Measurements from ENCODE around the gene ESPNL.

Gene ESPNL

GRCh38 chr2:238144262-238144661 lies 44.1 kb downstream of the ESPNL start:
- no peaks in the 10 kb centered on the region for H3K27me3 ChIP-seq (ENCODE audit: insufficient read depth, poor library complexity, severe bottlenecking)

DNA sequence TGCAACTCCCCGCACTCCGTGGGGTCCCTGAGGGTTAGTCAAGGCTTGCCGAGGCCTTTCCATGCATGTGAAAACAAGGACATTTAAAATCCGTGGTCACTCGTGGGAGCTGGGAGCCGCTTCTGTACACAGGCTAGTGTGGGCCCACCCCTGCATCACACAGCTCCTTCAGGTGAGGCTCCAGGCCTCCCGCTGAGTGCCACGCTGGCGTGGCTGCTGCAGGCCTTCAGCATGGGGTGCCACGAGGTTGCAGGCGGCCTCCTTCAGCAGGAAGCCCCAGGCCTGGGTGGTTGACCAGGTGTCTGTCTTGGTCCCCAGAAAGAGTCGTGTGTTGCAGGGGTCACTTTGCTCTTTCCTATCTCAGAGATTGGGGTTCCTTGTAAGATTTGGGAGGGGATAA lies 44.9 kb downstream of the ESPNL start:
- DNase-seq (ENCODE audit: low spot score) (no peak), ATAC-seq (ENCODE audit: low read depth) (no peak)
- Histone ChIP-seq H3K9me3 (ENCODE audit: severe bottlenecking) (no peaks in the 10 kb centered on the region), H3K4me1 (ENCODE audit: insufficient read depth, poor library complexity, severe bottlenecking) (peaks cover 28% of the 10 kb centered on the region), H3K4me3 (ENCODE audit: severe bottlenecking) (no peak overlapping the region), H3K36me3 (ENCODE audit: low read depth) (no peaks in the 10 kb centered on the region), H3K27ac (ENCODE audit: poor library complexity, severe bottlenecking) (no peak overlapping the region), H3K27me3 (ENCODE audit: insufficient read depth, poor library complexity, severe bottlenecking) (no peaks in the 10 kb centered on the region)
- TF ChIP-seq, protein P1, sequence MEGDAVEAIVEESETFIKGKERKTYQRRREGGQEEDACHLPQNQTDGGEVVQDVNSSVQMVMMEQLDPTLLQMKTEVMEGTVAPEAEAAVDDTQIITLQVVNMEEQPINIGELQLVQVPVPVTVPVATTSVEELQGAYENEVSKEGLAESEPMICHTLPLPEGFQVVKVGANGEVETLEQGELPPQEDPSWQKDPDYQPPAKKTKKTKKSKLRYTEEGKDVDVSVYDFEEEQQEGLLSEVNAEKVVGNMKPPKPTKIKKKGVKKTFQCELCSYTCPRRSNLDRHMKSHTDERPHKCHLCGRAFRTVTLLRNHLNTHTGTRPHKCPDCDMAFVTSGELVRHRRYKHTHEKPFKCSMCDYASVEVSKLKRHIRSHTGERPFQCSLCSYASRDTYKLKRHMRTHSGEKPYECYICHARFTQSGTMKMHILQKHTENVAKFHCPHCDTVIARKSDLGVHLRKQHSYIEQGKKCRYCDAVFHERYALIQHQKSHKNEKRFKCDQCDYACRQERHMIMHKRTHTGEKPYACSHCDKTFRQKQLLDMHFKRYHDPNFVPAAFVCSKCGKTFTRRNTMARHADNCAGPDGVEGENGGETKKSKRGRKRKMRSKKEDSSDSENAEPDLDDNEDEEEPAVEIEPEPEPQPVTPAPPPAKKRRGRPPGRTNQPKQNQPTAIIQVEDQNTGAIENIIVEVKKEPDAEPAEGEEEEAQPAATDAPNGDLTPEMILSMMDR (IDR thresholded peaks at IDR 0.05; ENCODE audit: poor library complexity, severe bottlenecking) = no peak

More at GRCh38 chr2:238144262-238144661, 44.1 kb downstream of the ESPNL start:
- ATAC-seq (ENCODE audit: low read depth) (no peak), DNase-seq (ENCODE audit: low spot score) (no peak)
- TF ChIP-seq, protein P1 (IDR thresholded peaks at IDR 0.05; ENCODE audit: poor library complexity, severe bottlenecking) = no peak
- no peak overlapping the region for H3K27ac ChIP-seq (ENCODE audit: poor library complexity, severe bottlenecking)
- peaks cover 28% of the 10 kb centered on the region for H3K4me1 ChIP-seq (ENCODE audit: insufficient read depth, poor library complexity, severe bottlenecking)
- no peak overlapping the region for H3K4me3 ChIP-seq (ENCODE audit: severe bottlenecking)
- no peaks in the 10 kb centered on the region for H3K36me3 ChIP-seq (ENCODE audit: low read depth)
- H3K9me3 ChIP-seq (ENCODE audit: severe bottlenecking) = no peaks in the 10 kb centered on the region

DNA sequence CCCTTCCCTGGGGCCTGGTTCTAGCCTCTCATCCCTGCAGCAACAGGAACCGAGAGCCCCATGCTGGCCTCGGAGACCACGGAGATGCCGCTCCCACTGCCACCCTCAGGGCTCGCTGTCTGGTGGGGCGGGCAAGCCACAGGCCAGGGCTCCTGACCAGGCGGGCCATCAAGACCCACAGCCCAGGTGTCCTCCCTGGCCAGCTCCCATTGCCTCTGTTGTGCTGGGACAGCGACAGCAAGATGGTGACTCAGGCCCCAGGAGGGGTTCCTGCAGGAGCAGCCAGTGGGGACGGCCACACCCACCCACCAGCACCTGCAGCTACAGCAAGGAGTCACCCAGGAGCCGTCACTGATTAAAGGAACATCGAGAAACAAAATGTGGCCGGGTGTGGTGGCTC lies 45.7 kb downstream of the ESPNL start:
- no peak for DNase-seq (ENCODE audit: low spot score)
- no peak overlapping the region for H3K4me3 ChIP-seq (ENCODE audit: severe bottlenecking)
- H3K36me3 ChIP-seq (ENCODE audit: low read depth) = no peaks in the 10 kb centered on the region
- TF ChIP-seq, protein P1 (IDR thresholded peaks at IDR 0.05; ENCODE audit: poor library complexity, severe bottlenecking) = no peak
- H3K27me3 ChIP-seq (ENCODE audit: insufficient read depth, poor library complexity, severe bottlenecking) = no peaks in the 10 kb centered on the region
- peaks cover 28% of the 10 kb centered on the region for H3K4me1 ChIP-seq (ENCODE audit: insufficient read depth, poor library complexity, severe bottlenecking)
- H3K9me3 ChIP-seq (ENCODE audit: severe bottlenecking) = no peaks in the 10 kb centered on the region
- no peak for ATAC-seq (ENCODE audit: low read depth)
- H3K27ac ChIP-seq (ENCODE audit: poor library complexity, severe bottlenecking) = no peak overlapping the region

- ATAC-seq (ENCODE audit: low read depth) = no peak
- TF ChIP-seq, protein P1 (IDR thresholded peaks at IDR 0.05; ENCODE audit: poor library complexity, severe bottlenecking) = no peak
- peaks cover 17% of the 10 kb centered on the region for H3K4me1 ChIP-seq (ENCODE audit: insufficient read depth, poor library complexity, severe bottlenecking)
- DNase-seq (ENCODE audit: low spot score) = no peak
- no peaks in the 10 kb centered on the region for H3K27me3 ChIP-seq (ENCODE audit: insufficient read depth, poor library complexity, severe bottlenecking)
- H3K36me3 ChIP-seq (ENCODE audit: low read depth) = no peaks in the 10 kb centered on the region
- H3K27ac ChIP-seq (ENCODE audit: poor library complexity, severe bottlenecking) = no peak overlapping the region
- no peaks in the 10 kb centered on the region for H3K9me3 ChIP-seq (ENCODE audit: severe bottlenecking)
- H3K4me3 ChIP-seq (ENCODE audit: severe bottlenecking) = no peak overlapping the region
These were observed 46.9 kb downstream of the ESPNL start for GRCh38 chr2:238146884-238147544.

DNA sequence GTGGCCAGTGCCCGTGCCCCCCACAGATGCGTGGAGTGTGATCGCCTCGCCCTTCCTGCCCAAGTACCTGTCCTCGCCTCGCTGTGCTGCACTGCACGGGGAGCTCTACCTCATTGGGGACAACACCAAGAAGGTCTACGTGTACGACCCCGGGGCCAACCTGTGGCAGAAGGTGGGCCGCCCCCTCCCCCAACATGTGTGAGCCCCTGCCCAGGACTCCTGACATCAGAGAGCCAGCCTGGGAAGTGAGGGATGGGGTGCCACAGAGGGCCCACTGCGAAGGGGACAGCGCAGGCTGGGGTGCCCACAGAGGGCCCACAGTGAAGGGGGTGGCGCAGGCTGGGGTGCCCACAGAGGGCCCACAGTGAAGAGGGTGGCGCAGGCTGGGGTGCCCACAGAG lies 48.8 kb downstream of the ESPNL start:
- Histone ChIP-seq H3K4me3 (ENCODE audit: severe bottlenecking) (no peak overlapping the region), H3K4me1 (ENCODE audit: insufficient read depth, poor library complexity, severe bottlenecking) (no peaks in the 10 kb centered on the region), H3K27me3 (ENCODE audit: insufficient read depth, poor library complexity, severe bottlenecking) (no peaks in the 10 kb centered on the region), H3K36me3 (ENCODE audit: low read depth) (no peaks in the 10 kb centered on the region), H3K9me3 (ENCODE audit: severe bottlenecking) (no peaks in the 10 kb centered on the region), H3K27ac (ENCODE audit: poor library complexity, severe bottlenecking) (no peak overlapping the region)
- no peak for ATAC-seq (ENCODE audit: low read depth)
- TF ChIP-seq, protein P1 (IDR thresholded peaks at IDR 0.05; ENCODE audit: poor library complexity, severe bottlenecking) = no peak
- DNase-seq (ENCODE audit: low spot score) = no peak
